Keratinocyte (primary cell): ENCODE data around the gene DTNB. TPM values are rescaled to one million over a fixed set of nuclear protein-coding genes. Genes with fewer than 3 reads are reported as not detected.

ENCODE experiments used
- DNase-seq: peaks from one replicate; pipeline ENCODE4 v3.0.0-alpha.2; 2011; ENCODE audit warnings: low read depth, missing footprints, low spot score
- FAIRE-seq: peaks from 2 replicates; lab custom pipeline; 2011; peaks lifted over from hg19 to GRCh38; lab: Jason Lieb, UNC
- H2AFZ ChIP-seq: 2 replicates; pipeline ENCODE4 v1.6.0; 2012; ENCODE audit warnings: low read length, control low read depth, inconsistent platforms; ENCODE audit not compliant: control insufficient read depth
- H3K27ac ChIP-seq: 2 replicates; pipeline ENCODE4 v1.5.1; 2011; ENCODE audit warnings: low read length; ENCODE audit not compliant: control insufficient read depth, insufficient read depth
- H3K27me3 ChIP-seq: 3 replicates; pipeline ENCODE4 v1.6.0; 2011; ENCODE audit warnings: low read length; ENCODE audit not compliant: control insufficient read depth, insufficient read depth; ENCODE audit errors: extremely low read depth
- H3K36me3 ChIP-seq, 2 experiments: 2 replicates in 1 of 2; 3 replicates in 1 of 2; pipeline ENCODE4 v1.5.1; 2011; ENCODE audit warnings: low read length in 2 of 2, mild to moderate bottlenecking in 1 of 2; ENCODE audit not compliant: control insufficient read depth in 2 of 2, insufficient read depth in 2 of 2; ENCODE audit errors: extremely low read depth in 1 of 2
- H3K4me1 ChIP-seq: 3 replicates; pipeline ENCODE4 v1.5.1; 2011; ENCODE audit warnings: low read length; ENCODE audit not compliant: control insufficient read depth, insufficient read depth; ENCODE audit errors: extremely low read depth
- H3K4me2 ChIP-seq: 3 replicates; pipeline ENCODE4 v1.6.0; 2011; ENCODE audit warnings: low read depth, low read length; ENCODE audit not compliant: control insufficient read depth, insufficient read depth; ENCODE audit errors: extremely low read depth
- H3K4me3 ChIP-seq, 3 experiments: fragments of 200-600 bp in 1 of 3; sonication (generic) in 1 of 3; 2 replicates in 2 of 3; 3 replicates in 1 of 3; pipeline ENCODE4 v1.5.1; 2011 to 2016; ENCODE audit warnings: low read length in 3 of 3, mild to moderate bottlenecking in 3 of 3, control low read depth in 2 of 3, inconsistent platforms in 1 of 3, low read depth in 1 of 3, mixed read lengths in 1 of 3, mixed run types in 1 of 3, moderate library complexity in 1 of 3; ENCODE audit not compliant: control insufficient read depth in 2 of 3, insufficient read depth in 2 of 3; ENCODE audit errors: extremely low read depth in 1 of 3
- H3K79me2 ChIP-seq: 2 replicates; pipeline ENCODE4 v1.6.0; 2012; ENCODE audit warnings: low read length; ENCODE audit not compliant: control insufficient read depth, insufficient read depth
- H3K9ac ChIP-seq: 3 replicates; pipeline ENCODE4 v1.6.0; 2011; ENCODE audit warnings: low read length; ENCODE audit not compliant: control insufficient read depth, insufficient read depth; ENCODE audit errors: extremely low read depth
- H3K9me1 ChIP-seq: 3 replicates; pipeline ENCODE4 v1.6.0; 2011; ENCODE audit warnings: low read length; ENCODE audit not compliant: control insufficient read depth, insufficient read depth; ENCODE audit errors: extremely low read depth
- H3K9me3 ChIP-seq: 2 replicates; pipeline ENCODE4 v1.5.1; 2012; ENCODE audit warnings: low read depth, low read length; ENCODE audit not compliant: control insufficient read depth
- H4K20me1 ChIP-seq: 3 replicates; pipeline ENCODE4 v1.6.0; 2011; ENCODE audit warnings: low read length; ENCODE audit not compliant: control insufficient read depth, insufficient read depth; ENCODE audit errors: extremely low read depth
- EZH2 ChIP-seq: IDR thresholded peaks from one replicate; pipeline ENCODE4 v1.6.1; 2012; ENCODE audit warnings: inconsistent platforms, mild to moderate bottlenecking, low read length, moderate library complexity
- dilution Hi-C: fragments of 300-500 bp; cut with MboI; formaldehyde crosslinking; loops from one replicate; pipeline ENCODE4 v1.7.0; 2020; ENCODE audit warnings: low sequenced_read_pairs; ENCODE audit not compliant: extremely low pct_ligation_motif_present
- polyA plus RNA-seq, 5 experiments: library from polyadenylated mRNA; depleted of rRNA in 3 of 5; stranded (reverse) in 3 of 5; stranded (forward) in 1 of 5; unstranded in 1 of 5; fragments of >200 nt; gene quantifications; 1 replicate in 1 of 5; 2 replicates in 3 of 5; 3 replicates in 1 of 5; pipeline versions ENCODE4 v1.2.1 to v1.2.3, GENCODE V29; 2011 to 2012; ENCODE audit warnings: missing spikeins in 2 of 5, low read depth in 1 of 5, low replicate concordance in 1 of 5
- TF ChIP-seq, protein P1 (sequence below), 3 experiments: IDR thresholded peaks in 1 of 3; conservative IDR thresholded peaks in 1 of 3; optimal IDR thresholded peaks in 1 of 3; 2 replicates in 2 of 3; 3 replicates in 1 of 3; pipeline versions ENCODE3 to v1.5.1; 2011; ENCODE audit warnings: low read length in 3 of 3, mild to moderate bottlenecking in 3 of 3, moderate library complexity in 2 of 3, control low read depth in 1 of 3, inconsistent platforms in 1 of 3; ENCODE audit not compliant: insufficient read depth in 2 of 3; ENCODE audit errors: extremely low read depth in 1 of 3

DTNB gene
- polyA plus RNA-seq, 1 donor (not counting 4 experiments of a cell fraction or from before 2014, with no cell fraction given): 31.5 TPM

DNA sequence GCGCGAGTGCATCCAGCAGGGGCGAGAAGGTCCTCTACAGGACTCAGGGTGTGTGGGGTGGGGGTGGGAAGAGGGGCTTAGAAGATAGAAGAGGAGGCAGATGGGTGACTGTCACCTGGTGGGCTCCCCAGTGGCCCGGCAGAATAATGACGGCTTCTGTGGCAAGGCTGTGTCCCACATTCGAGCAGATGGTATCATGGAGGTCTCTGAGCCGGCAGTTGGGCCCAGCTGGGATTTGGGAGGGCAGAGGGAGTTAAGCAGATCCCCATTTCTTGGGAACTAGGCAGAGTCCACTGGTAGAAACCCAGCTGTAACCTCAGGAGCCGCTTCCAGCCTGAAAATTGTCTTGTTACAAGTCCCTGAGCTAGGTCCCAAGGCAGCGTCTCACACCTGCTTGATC, 28.4 kb upstream of the DTNB start:
- H4K20me1 ChIP-seq: no peaks in the 10 kb centered on the region
- no peak overlapping the region for H3K27ac ChIP-seq
- H3K4me1 ChIP-seq: peaks cover 19% of the 10 kb centered on the region
- no peaks in the 10 kb centered on the region for H3K79me2 ChIP-seq
- no peaks in the 10 kb centered on the region for H3K27me3 ChIP-seq
- no peaks in the 10 kb centered on the region for H3K36me3 ChIP-seq
- TF ChIP-seq, protein P1, sequence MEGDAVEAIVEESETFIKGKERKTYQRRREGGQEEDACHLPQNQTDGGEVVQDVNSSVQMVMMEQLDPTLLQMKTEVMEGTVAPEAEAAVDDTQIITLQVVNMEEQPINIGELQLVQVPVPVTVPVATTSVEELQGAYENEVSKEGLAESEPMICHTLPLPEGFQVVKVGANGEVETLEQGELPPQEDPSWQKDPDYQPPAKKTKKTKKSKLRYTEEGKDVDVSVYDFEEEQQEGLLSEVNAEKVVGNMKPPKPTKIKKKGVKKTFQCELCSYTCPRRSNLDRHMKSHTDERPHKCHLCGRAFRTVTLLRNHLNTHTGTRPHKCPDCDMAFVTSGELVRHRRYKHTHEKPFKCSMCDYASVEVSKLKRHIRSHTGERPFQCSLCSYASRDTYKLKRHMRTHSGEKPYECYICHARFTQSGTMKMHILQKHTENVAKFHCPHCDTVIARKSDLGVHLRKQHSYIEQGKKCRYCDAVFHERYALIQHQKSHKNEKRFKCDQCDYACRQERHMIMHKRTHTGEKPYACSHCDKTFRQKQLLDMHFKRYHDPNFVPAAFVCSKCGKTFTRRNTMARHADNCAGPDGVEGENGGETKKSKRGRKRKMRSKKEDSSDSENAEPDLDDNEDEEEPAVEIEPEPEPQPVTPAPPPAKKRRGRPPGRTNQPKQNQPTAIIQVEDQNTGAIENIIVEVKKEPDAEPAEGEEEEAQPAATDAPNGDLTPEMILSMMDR (optimal IDR thresholded peaks at IDR 0.05 in 1 of 3, IDR thresholded peaks at IDR 0.05 in 1 of 3, conservative IDR thresholded peaks at IDR 0.05 in 1 of 3; ENCODE audit: extremely low read depth in 1 of 3, insufficient read depth in 2 of 3, low read length in 3 of 3): no peak
- no peak for TF ChIP-seq EZH2
- dilution Hi-C loops: no loop called here
- no peak overlapping the region for H2AFZ ChIP-seq
- DNase-seq (no peak), FAIRE-seq (no peak)
- H3K4me2 ChIP-seq: no peak overlapping the region
- H3K9me3 ChIP-seq: no peaks in the 10 kb centered on the region
- H3K9me1 ChIP-seq: no peaks in the 10 kb centered on the region
- H3K4me3 ChIP-seq: no peak overlapping the region
- no peak overlapping the region for H3K9ac ChIP-seq

DNA sequence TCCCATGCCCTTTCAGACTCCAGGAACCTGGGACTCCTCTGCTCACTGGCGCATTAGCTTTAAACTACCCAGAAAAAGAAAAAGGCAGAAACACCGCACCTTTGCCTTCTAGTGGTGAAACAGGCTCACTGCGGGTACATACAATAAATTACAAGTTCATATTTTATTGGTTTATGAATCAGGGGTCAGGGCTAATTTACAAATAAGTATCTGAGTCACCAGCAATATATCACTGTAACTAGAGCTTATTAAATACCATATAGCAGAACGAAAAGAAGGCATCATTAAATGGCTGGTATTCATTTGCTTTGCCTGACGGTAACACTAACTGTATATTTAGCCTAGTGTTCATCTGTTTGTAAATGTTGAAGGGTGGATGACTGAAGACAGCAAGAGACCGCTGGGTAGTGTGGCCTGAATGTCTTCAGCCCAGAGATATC, 26.9 kb upstream of the DTNB start:
- H3K4me2 ChIP-seq: peak overlapping the region; percentile 30
- no peak overlapping the region for H2AFZ ChIP-seq
- no peak overlapping the region for H3K27ac ChIP-seq
- H3K27me3 ChIP-seq: no peaks in the 10 kb centered on the region
- no peak overlapping the region for H3K9ac ChIP-seq
- TF ChIP-seq EZH2: no peak
- TF ChIP-seq, protein P1 (optimal IDR thresholded peaks at IDR 0.05 in 1 of 3, IDR thresholded peaks at IDR 0.05 in 1 of 3, conservative IDR thresholded peaks at IDR 0.05 in 1 of 3; ENCODE audit: extremely low read depth in 1 of 3, insufficient read depth in 2 of 3, low read length in 3 of 3): peak; percentile 52 to 87 (median 60)
- peak; percentile 13 for FAIRE-seq
- dilution Hi-C loops: no loop called here
- H3K4me1 ChIP-seq: peaks cover 19% of the 10 kb centered on the region
- no peak overlapping the region for H3K4me3 ChIP-seq
- peak; percentile 25 for DNase-seq
- no peaks in the 10 kb centered on the region for H3K9me1 ChIP-seq
- H3K9me3 ChIP-seq: no peaks in the 10 kb centered on the region
- no peaks in the 10 kb centered on the region for H3K79me2 ChIP-seq
- no peaks in the 10 kb centered on the region for H3K36me3 ChIP-seq
- H4K20me1 ChIP-seq: no peaks in the 10 kb centered on the region
